ENCODE data around the gene PPP4R3A. TPM values are rescaled to one million over a fixed set of nuclear protein-coding genes. Genes with fewer than 3 reads are reported as not detected.
A peak's percentile ranks its signal among the peaks of the same experiment; 100 is the strongest.
"Not testable (repeated sequence)": the region's sequence is repeated elsewhere in the genome, so short reads cannot be mapped to it uniquely, and the experiment has no call there.

The PPP4R3A gene
- total RNA-seq = 142 TPM

- peak; percentile 90 for DNase-seq
Measured at GRCh38 chr14:91510171-91511042, at the start of gene PPP4R3A. Gene PPP4R3A (minus strand): TSS chr14:91510310. CDS start chr14:91509647, 663 bp downstream.

DNA sequence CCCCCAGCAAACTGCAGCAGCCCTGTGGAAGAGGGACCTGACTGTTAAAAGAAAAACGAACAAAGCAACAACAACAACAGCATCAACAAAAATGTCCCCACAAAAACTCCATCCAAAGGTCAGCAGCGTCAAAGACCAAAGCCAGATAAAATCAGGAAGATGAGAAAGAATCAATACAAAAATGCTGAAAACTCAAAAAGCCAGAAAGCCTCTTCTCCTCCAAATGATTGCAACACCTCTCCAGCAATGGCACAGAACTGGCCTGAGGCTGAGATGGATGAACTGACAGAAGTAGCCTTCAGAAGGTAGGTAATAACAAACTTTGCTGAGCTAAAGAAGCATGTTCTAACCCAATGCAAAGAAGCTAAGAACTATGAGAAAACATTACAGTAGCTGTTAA, 45.4 kb upstream of the PPP4R3A start:
- no peak for DNase-seq

DNA sequence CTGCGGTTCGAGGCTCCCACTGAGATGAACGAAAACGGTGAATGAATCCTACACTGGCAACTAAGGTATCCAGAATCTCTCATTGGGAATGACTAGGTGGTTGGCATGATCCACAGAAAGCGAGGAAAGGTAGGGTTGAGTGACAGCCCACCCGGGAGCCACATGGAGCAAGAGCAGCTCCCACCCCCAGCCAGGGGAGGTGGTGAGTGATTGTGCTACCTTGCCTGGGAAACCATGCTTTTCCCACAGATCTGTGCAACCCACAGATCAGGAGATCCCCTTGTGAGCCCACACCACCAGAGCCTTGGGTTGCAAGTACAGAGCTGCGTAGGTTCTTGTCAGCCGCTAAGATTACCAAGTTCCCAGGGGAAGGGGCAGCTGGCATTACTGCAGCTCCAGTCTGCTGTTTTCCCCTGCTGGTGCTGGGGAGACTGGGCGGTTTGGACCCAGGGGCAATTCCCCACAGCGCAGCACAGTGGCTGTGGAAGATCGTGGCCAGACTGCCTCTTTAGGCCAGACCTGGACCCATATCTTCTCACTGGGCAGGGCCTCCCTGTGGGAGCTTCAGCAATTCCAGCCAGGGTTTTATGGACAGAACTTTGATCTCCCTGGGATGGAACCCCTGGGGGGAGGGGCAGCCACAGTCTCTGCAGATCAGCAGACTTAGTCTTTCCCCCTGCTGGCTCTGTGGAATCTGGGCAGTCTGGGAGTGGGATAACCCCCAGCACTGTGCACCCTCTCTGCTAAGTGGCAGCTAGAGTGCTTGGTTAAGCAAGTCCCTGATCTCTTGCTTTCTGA, 44.6 kb upstream of the PPP4R3A start:
- no peak for DNase-seq

GRCh38 chr14:91548108-91548507, 38.0 kb upstream of the PPP4R3A start:
- DNase-seq = no peak

GRCh38 chr14:91545946-91546716, 36.0 kb upstream of the PPP4R3A start:
- no peak for DNase-seq

- no peak for DNase-seq
Measured at GRCh38 chr14:91545204-91545603, 35.1 kb upstream of the PPP4R3A start.

DNA sequence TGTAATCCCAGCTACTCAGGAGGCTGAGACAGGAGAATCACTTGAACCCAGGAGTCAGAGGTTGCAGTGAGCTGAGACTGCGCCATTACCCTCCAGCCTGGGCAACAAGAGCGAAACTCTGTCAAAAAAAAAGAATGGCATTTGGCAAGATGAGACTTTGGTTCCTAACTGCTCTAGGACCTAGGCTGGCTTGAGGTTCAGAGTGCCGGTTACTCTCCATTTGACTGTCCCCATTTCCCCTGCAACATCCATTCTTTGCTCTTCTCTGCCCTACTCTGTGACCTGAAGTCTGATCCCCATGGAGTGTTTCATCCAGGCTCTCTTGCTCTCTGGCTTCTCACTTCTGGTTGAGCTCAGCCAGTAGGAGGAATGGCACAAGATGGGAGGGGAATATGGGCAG, 26.2 kb upstream of the PPP4R3A start:
- DNase-seq = no peak

DNA sequence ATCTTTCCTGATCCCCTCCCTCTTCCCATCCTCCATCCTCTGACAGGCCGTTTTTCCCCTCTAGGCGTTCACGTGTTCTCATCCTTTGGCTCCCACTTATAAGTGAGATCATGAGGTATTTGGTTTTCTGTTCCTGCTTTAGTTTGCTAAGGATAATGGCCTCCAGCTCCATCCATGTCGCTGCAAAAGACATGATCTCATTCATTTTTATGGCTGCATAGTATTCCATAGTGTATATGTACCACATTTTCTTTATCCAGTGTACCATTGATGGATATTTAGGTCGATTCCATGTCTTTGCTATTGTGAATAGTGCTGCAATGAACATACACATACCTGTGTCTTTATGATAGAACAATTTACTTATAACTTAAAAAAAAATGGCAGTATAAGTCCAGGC, 23.9 kb upstream of the PPP4R3A start:
- DNase-seq = not testable (repeated sequence)

DNA sequence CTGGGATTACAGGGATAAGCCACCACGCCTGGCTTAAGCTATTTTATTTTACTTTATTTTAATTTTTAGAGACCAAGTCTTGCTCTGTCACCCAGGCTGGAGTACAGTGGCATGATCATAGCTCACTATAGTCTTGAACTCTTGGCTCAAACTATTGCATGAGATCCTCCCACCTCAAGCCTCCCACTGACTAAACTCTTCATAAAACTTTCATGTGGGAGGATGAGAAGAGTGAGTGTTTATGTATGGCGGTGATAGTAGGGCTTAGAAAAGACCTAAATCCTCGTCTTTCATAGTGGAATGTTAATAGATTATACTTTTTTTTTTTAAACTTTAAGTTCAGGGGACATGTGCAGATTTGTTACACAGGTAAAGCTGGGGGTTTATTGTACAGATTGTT, 23.5 kb upstream of the PPP4R3A start:
- DNase-seq = no peak

DNA sequence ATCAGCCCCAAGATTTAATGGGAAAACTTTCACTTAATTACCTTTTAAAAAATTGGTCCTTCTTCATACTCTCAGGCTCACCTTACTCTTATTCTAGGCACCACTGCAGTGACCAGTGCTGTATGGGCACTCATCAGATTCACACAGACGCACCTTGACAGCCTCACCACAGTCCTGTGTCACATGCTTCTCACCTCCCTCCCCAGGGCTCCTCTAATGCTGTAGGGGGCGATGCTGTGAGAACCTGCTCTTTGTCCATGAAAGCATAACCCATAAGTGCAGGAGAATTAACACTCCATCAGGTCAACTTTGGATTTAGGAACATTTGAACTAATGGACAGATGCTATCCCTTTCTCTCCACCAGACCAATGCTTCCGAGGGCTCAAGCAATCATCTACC, 13.9 kb upstream of the PPP4R3A start:
- DNase-seq = no peak

GRCh38 chr14:91521061-91521640, 11.0 kb upstream of the PPP4R3A start:
- no peak for DNase-seq

DNA sequence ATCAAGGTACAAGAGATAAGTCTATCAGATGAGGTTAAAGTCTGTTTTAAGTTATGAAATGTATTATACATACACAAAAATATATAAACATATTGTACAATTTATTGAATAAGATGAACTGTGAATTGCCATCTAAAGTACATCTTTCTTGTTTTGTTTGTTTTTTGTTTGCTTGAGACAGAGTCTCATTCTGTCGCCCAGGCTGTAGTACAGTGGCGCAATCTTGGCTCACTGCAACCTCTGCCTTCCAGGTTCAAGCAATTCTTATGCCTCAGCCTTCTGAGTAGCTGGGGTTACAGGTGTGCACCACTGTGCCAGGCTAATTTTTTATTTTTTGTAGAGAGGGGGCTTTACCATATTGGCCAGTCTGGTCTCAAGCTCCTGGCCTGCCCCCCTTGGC, 10.0 kb upstream of the PPP4R3A start:
- DNase-seq = no peak

GRCh38 chr14:91519239-91520036, 9.3 kb upstream of the PPP4R3A start:
- DNase-seq = no peak

- DNase-seq = no peak
Measured at GRCh38 chr14:91516663-91517388, 6.7 kb upstream of the PPP4R3A start.

GRCh38 chr14:91515979-91516378, 5.9 kb upstream of the PPP4R3A start:
- DNase-seq = no peak

DNA sequence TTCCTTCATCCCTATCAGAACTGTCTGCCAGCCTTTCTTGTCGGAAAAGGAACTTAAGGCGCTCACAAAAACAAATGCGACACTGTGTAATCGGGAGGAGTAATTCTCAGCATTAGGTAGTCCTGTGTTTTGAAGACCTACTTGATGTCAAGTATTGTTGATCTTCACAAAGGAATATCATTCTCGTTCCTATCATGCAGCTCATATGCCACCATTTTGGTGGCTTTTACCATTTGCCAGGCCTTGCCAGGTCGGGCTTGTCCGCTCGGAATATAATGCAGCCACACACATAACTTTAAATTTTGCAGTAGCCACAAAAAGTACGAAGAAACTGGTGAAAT, 903 bp upstream of the PPP4R3A start:
- no peak for DNase-seq

GRCh38 chr14:91509878-91510170, 286 bp downstream of the PPP4R3A start:
- DNase-seq = no peak

GRCh38 chr14:91509083-91509877, 830 bp downstream of the PPP4R3A start:
- peak; percentile 40 for DNase-seq

DNA sequence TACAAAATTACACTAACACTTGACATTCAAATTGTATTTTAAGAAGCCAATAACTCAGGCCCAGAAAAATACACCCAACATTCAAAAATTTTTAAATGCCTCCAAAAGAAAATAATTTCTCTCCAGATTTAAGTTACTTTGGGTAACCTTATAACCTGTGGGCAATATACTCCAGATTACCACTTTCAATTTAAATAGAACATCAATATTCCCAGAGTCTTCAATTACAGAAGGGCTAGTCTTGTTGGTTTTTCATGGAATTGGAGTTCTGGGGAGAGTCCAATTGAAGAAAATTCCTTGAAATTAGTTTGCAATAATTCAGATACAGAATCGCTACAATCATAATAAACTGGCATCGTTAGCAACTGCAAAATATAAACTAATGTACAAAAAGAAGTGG, 2.0 kb downstream of the PPP4R3A start:
- DNase-seq = no peak

- DNase-seq = no peak
Measured at GRCh38 chr14:91506226-91506625, 3.9 kb downstream of the PPP4R3A start.
